ENCODE data around the gene FLT3. TPM values are rescaled to one million over a fixed set of nuclear protein-coding genes. Genes with fewer than 3 reads are reported as not detected.

Gene FLT3
- total RNA-seq = not detected

GRCh38 chr13:28100150-28101121, at the start of gene FLT3:
TSS of gene FLT3 (minus strand) at chr13:28100576. CDS start at chr13:28100510, 66 bp downstream.

GRCh38 chr13:28138012-28138755, 37.8 kb upstream of the FLT3 start, which contains the start of gene PAN3:
TSS of gene PAN3 (plus strand) at chr13:28138545. CDS start at chr13:28138658, 113 bp downstream.

GRCh38 chr13:27988520-27988919, 111.9 kb downstream of the FLT3 start, which contains the start of gene URAD:
TSS of gene URAD (minus strand) at chr13:27988693. CDS start at chr13:27988637, 56 bp downstream.

GRCh38 chr13:27969082-27969865, 131.1 kb downstream of the FLT3 start, which contains the start of gene CDX2:
TSS of gene CDX2 (minus strand) at chr13:27969315. CDS start at chr13:27969006, 309 bp downstream.

Other genes starting within 250 kb of the FLT3 start
- not detected for gene PDX1, start 180.6 kb downstream of the FLT3 start, total RNA-seq
- not detected for gene CDX2, start 131.3 kb downstream of the FLT3 start, total RNA-seq
- gene URAD, start 111.9 kb downstream of the FLT3 start, total RNA-seq = not detected
- gene PAN3, start 38.0 kb upstream of the FLT3 start, total RNA-seq = 10 to 100 TPM; 45.3 to 46.3 TPM